Measurements from ENCODE around the gene ADAMTS3. TPM values are rescaled to one million over a fixed set of nuclear protein-coding genes. Genes with fewer than 3 reads are reported as not detected.

ADAMTS3 gene
- total RNA-seq, 1 experiment from 2014 or later: 0.39 TPM

DNA sequence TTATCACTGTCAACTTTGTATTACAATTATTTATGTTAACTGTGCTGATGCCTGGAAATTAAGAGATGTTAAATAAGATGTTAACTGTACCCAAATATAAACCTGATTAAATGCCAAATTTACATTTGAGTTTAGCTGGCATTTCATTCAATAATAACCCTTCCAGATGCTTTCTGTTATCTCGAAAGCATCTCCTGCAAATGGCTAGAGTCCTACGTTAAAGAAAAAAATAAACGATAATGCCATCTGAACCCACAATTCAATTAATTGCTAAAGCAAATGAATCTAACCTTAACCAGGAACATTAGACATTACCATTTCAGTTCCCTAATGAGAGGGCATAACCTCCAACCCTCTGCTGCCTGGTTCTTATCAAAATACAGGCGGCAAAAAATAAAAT, 145.0 kb downstream of the ADAMTS3 start:
- in situ Hi-C loops (cut with HindIII; ENCODE audit: low pct_unique_long_range_greater_than_20kb, low sequenced_read_pairs): no loop called here
- Histone ChIP-seq H3K4me3 (ENCODE audit: low read depth in 2 of 2, low read length in 2 of 2) (no peak overlapping the region), H3K9me3 (ENCODE audit: control insufficient read depth, insufficient read depth, low read depth, low read length) (no peaks in the 10 kb centered on the region), H3K27me3 (ENCODE audit: control insufficient read depth, insufficient read depth, low read length) (no peaks in the 10 kb centered on the region), H3K27ac (ENCODE audit: low read length) (no peak overlapping the region), H3K4me1 (ENCODE audit: control insufficient read depth, insufficient read depth, low read length) (no peaks in the 10 kb centered on the region), H3K36me3 (ENCODE audit: control insufficient read depth, insufficient read depth, low read length) (no peaks in the 10 kb centered on the region)
- TF ChIP-seq CTCF (IDR thresholded peaks at IDR 0.05): no peak
- BruUV-seq (replicated peaks): no TSS peak
- DNase-seq (ENCODE audit: low read depth, low spot score) (no peak), ATAC-seq (no peak)
- ChIA-PET CTCF (no interaction called here), POLR2A (no interaction called here)
- intact Hi-C loops (cut with micrococcal nuclease; ENCODE audit: unreplicated experiment): no loop called here

DNA sequence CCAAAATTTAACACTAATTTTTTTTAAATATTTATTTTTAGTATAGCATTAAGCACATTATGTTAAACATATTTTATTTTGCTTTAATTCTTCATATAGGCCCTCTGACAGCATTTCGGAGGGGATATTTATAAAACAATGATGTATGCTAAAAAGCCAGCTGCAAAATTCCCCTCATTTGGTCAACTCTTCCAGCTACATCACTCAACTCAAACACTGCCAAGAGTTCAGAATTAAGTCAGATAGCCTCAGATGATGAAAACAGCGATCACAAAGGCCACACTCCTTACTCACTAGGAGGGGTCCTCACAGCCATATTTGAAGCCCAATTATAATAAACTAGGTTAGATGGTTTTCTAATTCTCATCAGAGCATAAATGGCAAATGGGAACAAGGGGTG, 146.6 kb downstream of the ADAMTS3 start:
- CTCF ChIA-PET: no interaction called here
- in situ Hi-C loops (cut with HindIII; ENCODE audit: low pct_unique_long_range_greater_than_20kb, low sequenced_read_pairs): no loop called here
- ATAC-seq (no peak), DNase-seq (ENCODE audit: low read depth, low spot score) (no peak)
- Histone ChIP-seq H3K4me1 (ENCODE audit: control insufficient read depth, insufficient read depth, low read length) (no peaks in the 10 kb centered on the region), H3K27ac (ENCODE audit: low read length) (no peak overlapping the region), H3K9me3 (ENCODE audit: control insufficient read depth, insufficient read depth, low read depth, low read length) (no peaks in the 10 kb centered on the region), H3K36me3 (ENCODE audit: control insufficient read depth, insufficient read depth, low read length) (no peaks in the 10 kb centered on the region), H3K27me3 (ENCODE audit: control insufficient read depth, insufficient read depth, low read length) (no peaks in the 10 kb centered on the region), H3K4me3 (ENCODE audit: low read depth in 2 of 2, low read length in 2 of 2) (no peak overlapping the region)
- POLR2A ChIA-PET: no interaction called here
- BruUV-seq (replicated peaks): no TSS peak
- intact Hi-C loops (cut with micrococcal nuclease; ENCODE audit: unreplicated experiment): no loop called here
- TF ChIP-seq CTCF (IDR thresholded peaks at IDR 0.05) (no peak), TCF7L2 (IDR thresholded peaks at IDR 0.05; ENCODE audit: low read depth, low read length) (no peak), SIN3A (IDR thresholded peaks at IDR 0.05; ENCODE audit: borderline replicate concordance, insufficient read depth, low read depth, low read length) (no peak), POLR2AphosphoS5 (IDR thresholded peaks at IDR 0.05; ENCODE audit: low read depth, low read length) (no peak)
- TF ChIP-seq, protein P1, sequence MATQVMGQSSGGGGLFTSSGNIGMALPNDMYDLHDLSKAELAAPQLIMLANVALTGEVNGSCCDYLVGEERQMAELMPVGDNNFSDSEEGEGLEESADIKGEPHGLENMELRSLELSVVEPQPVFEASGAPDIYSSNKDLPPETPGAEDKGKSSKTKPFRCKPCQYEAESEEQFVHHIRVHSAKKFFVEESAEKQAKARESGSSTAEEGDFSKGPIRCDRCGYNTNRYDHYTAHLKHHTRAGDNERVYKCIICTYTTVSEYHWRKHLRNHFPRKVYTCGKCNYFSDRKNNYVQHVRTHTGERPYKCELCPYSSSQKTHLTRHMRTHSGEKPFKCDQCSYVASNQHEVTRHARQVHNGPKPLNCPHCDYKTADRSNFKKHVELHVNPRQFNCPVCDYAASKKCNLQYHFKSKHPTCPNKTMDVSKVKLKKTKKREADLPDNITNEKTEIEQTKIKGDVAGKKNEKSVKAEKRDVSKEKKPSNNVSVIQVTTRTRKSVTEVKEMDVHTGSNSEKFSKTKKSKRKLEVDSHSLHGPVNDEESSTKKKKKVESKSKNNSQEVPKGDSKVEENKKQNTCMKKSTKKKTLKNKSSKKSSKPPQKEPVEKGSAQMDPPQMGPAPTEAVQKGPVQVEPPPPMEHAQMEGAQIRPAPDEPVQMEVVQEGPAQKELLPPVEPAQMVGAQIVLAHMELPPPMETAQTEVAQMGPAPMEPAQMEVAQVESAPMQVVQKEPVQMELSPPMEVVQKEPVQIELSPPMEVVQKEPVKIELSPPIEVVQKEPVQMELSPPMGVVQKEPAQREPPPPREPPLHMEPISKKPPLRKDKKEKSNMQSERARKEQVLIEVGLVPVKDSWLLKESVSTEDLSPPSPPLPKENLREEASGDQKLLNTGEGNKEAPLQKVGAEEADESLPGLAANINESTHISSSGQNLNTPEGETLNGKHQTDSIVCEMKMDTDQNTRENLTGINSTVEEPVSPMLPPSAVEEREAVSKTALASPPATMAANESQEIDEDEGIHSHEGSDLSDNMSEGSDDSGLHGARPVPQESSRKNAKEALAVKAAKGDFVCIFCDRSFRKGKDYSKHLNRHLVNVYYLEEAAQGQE (IDR thresholded peaks at IDR 0.05; ENCODE audit: insufficient read depth in 1 of 2, low read depth in 2 of 2, low read length in 1 of 2): no peak

- ChIA-PET CTCF (no interaction called here), POLR2A (no interaction called here)
- in situ Hi-C loops (cut with HindIII; ENCODE audit: low pct_unique_long_range_greater_than_20kb, low sequenced_read_pairs): no loop called here
- no TSS peak for BruUV-seq (replicated peaks)
- H3K36me3 ChIP-seq (ENCODE audit: control insufficient read depth, insufficient read depth, low read length): no peaks in the 10 kb centered on the region
- TF ChIP-seq POLR2AphosphoS5 (IDR thresholded peaks at IDR 0.05; ENCODE audit: low read depth, low read length): no peak
- no peak for TF ChIP-seq CTCF (IDR thresholded peaks at IDR 0.05)
- TF ChIP-seq SIN3A (IDR thresholded peaks at IDR 0.05; ENCODE audit: borderline replicate concordance, insufficient read depth, low read depth, low read length): no peak
- TF ChIP-seq, protein P1 (IDR thresholded peaks at IDR 0.05; ENCODE audit: insufficient read depth in 1 of 2, low read depth in 2 of 2, low read length in 1 of 2): no peak
- no peak for TF ChIP-seq TCF7L2 (IDR thresholded peaks at IDR 0.05; ENCODE audit: low read depth, low read length)
- H3K27ac ChIP-seq (ENCODE audit: low read length): no peak overlapping the region
- H3K4me1 ChIP-seq (ENCODE audit: control insufficient read depth, insufficient read depth, low read length): no peaks in the 10 kb centered on the region
- no peaks in the 10 kb centered on the region for H3K9me3 ChIP-seq (ENCODE audit: control insufficient read depth, insufficient read depth, low read depth, low read length)
- intact Hi-C loops (cut with micrococcal nuclease; ENCODE audit: unreplicated experiment): no loop called here
- H3K4me3 ChIP-seq (ENCODE audit: low read depth in 2 of 2, low read length in 2 of 2): no peak overlapping the region
- ATAC-seq: no peak
- no peaks in the 10 kb centered on the region for H3K27me3 ChIP-seq (ENCODE audit: control insufficient read depth, insufficient read depth, low read length)
- no peak for DNase-seq (ENCODE audit: low read depth, low spot score)
Observed at GRCh38 chr4:72418458-72418857, 150.6 kb downstream of the ADAMTS3 start.

Measured in Panc1 (cell line).